Skeletal muscle satellite cell (primary cell): Measurements from ENCODE around the gene SH3PXD2A.
"Not testable (repeated sequence)": the region's sequence is repeated elsewhere in the genome, so short reads cannot be mapped to it uniquely, and the experiment has no call there.

ENCODE experiments used
- H3K27me3 ChIP-seq: 2 replicates; pipeline ENCODE4 v1.7.0; 2013; ENCODE audit warnings: low read length; ENCODE audit not compliant: control insufficient read depth, insufficient read depth
- H3K36me3 ChIP-seq: 2 replicates; pipeline ENCODE4 v1.7.0; 2013; ENCODE audit warnings: mild to moderate bottlenecking, control low read depth, low read length; ENCODE audit not compliant: insufficient read depth
- H3K4me1 ChIP-seq: 2 replicates; pipeline ENCODE4 v1.7.0; 2013; ENCODE audit warnings: low read length; ENCODE audit not compliant: control insufficient read depth, insufficient read depth
- H3K4me2 ChIP-seq: 2 replicates; pipeline ENCODE4 v1.7.0; 2013; ENCODE audit warnings: mild to moderate bottlenecking, low read length
- H3K4me3 ChIP-seq: 2 replicates; pipeline ENCODE4 v1.7.0; 2013; ENCODE audit warnings: low read length
- H3K9ac ChIP-seq: 2 replicates; pipeline ENCODE4 v1.7.0; 2013; ENCODE audit warnings: mild to moderate bottlenecking, low read depth, low read length, moderate library complexity
- H3K9me3 ChIP-seq: replicated peaks from 2 replicates; pipeline ENCODE4 v1.7.0; 2013; ENCODE audit warnings: mild to moderate bottlenecking, control low read depth, low read length

Gene SH3PXD2A

DNA sequence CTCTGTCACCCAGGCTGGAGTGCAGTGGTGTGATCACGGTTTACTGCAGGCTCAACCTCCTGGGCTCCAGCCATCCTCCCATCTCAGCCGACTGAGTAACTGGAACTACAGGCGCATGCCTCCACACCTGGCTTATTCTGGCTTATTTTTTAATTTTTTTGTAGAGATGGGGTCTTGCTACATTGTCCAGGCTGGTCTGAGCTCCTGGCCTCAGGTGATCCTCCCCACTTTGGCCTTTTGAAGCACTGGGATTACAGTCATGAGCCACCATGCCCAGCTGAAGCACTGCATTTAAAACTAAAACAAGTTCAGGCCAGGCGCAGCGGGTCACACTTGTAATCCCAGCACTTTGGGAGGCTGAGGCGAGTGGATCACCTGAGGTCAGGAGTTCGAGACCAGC, 8.0 kb downstream of the SH3PXD2A start:
- Histone ChIP-seq H3K36me3 (no peaks in the 10 kb centered on the region), H3K4me1 (peaks cover 72% of the 10 kb centered on the region), H3K9me3 (no peaks in the 10 kb centered on the region), H3K4me2 (no peak overlapping the region), H3K4me3 (no peak overlapping the region), H3K27me3 (no peaks in the 10 kb centered on the region), H3K9ac (no peak overlapping the region)

DNA sequence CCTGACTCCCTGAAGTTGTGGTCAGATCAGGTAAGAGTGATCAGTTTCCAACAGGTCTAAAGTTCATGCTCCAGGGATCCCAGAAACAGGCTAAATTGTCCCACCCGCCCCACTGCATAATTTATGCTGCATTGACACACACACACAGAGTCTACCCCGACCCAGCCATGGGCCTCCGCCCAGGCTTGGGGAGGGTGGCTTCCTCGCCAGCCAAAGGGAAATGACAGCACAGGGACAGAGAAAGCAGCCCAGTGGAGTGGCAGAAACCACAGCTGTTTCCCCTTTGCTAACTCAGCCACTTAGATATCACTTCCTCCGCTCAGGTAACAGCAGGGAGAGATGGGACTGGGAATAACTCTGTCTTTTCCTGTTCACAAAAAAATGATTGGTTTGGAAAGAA, 9.4 kb downstream of the SH3PXD2A start:
- no peak overlapping the region for H3K4me3 ChIP-seq
- H3K9ac ChIP-seq: no peak overlapping the region
- peaks cover 58% of the 10 kb centered on the region for H3K4me1 ChIP-seq
- no peak overlapping the region for H3K4me2 ChIP-seq
- H3K9me3 ChIP-seq: no peaks in the 10 kb centered on the region
- H3K27me3 ChIP-seq: no peaks in the 10 kb centered on the region
- no peaks in the 10 kb centered on the region for H3K36me3 ChIP-seq

DNA sequence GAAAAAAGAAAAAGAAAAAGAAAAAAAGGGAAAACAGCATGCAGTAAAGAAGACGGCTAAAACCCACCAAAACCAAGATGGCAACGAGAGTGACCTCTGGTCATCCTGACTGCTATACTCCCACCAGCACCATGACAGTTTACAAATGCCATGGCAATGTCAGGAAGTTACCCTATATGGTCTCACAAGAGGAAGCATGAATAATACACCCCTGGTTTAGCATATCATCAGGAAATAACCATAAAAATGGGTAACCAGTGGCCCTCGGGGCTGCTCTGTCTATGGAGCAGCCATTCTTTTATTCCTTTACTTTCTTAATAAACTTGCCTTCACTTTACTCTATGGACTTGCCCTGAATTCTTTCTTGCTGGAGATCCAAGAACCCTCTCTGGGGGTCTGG, 10.0 kb downstream of the SH3PXD2A start:
- H3K9me3 ChIP-seq, H3K9ac ChIP-seq, H3K36me3 ChIP-seq, H3K27me3 ChIP-seq, H3K4me2 ChIP-seq, H3K4me3 ChIP-seq: not testable (repeated sequence)
- peaks cover 57% of the 10 kb centered on the region for H3K4me1 ChIP-seq

DNA sequence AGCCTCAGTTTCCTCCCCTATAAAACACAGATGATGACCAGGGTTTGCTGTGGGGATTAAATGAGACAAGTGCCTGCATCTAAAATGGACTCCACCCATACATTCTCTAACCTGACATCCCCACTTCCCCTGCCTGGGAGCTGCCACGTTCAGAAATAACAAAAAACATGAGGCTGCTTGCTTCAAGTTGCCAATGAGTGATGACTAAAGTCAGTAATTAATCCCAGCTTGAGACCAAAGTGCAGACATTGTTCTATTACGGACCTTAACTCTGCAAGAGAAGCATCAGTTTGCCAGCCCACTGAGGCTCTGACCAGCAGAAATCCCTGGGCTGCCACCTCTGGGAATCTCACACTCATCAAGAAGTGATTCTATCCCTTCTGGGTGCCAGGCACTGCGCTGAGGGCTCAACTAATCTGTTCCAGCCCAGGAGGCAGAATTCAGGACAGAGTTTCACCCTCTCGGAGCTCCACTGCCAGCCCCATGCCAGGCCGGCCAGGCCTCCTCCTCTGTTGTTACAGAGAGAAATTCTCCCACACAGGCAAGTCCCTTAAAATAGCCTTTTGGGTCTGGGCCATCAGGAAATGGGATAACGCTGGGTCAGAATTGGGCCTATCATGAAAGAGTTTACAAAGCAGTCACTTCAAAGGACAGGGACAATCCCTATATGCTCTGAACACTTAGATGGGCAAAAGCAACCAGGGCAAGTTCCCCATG, 11.4 kb downstream of the SH3PXD2A start:
- Histone ChIP-seq H3K9me3 (no peaks in the 10 kb centered on the region), H3K4me1 (peaks cover 57% of the 10 kb centered on the region), H3K27me3 (no peaks in the 10 kb centered on the region), H3K36me3 (no peaks in the 10 kb centered on the region), H3K9ac (peak overlapping the region; percentile 30), H3K4me2 (peak overlapping the region; percentile 41), H3K4me3 (no peak overlapping the region)

DNA sequence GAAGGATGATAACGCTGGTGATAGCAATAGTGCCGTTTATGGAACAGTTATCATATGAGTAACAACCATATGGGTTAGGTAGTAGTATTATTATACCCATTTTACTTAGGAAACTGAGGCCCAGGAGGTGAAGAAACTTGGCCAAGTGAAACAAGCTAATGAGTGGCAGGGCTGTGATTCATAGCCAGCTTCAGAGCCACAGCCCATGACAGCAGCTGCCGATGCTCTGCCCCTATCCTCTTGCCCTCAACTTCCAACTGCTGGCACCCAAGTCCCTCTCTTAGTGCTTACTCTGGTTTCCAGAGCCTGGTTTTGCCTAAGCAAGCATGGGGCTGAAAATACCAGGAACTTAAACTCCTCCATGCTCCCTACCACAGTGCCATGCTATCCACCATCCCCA, 12.3 kb downstream of the SH3PXD2A start:
- Histone ChIP-seq H3K4me2 (no peak overlapping the region), H3K36me3 (no peaks in the 10 kb centered on the region), H3K9me3 (no peaks in the 10 kb centered on the region), H3K27me3 (no peaks in the 10 kb centered on the region), H3K4me3 (no peak overlapping the region), H3K9ac (no peak overlapping the region), H3K4me1 (peaks cover 57% of the 10 kb centered on the region)

DNA sequence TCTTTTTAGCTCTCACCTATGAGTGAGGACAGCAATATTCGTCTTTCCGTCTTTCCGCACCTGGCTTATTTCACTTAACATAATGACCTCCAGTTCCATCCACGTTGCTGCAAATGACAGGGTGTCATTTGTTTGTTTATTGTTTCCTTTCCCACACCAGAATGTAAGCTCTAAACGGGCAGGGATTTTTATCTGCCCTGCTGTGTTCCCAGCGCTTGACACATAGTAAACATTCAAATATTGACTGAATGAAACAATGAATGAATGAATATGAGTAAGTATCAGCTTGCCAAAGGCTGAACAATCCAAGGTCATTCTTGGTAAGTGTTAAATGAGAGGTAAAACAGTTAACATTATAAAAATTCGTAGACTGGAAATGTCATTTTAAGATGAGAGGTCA, 12.8 kb downstream of the SH3PXD2A start:
- no peak overlapping the region for H3K4me3 ChIP-seq
- H3K4me1 ChIP-seq: peaks cover 60% of the 10 kb centered on the region
- no peak overlapping the region for H3K4me2 ChIP-seq
- no peak overlapping the region for H3K9ac ChIP-seq
- no peaks in the 10 kb centered on the region for H3K9me3 ChIP-seq
- H3K27me3 ChIP-seq: no peaks in the 10 kb centered on the region
- H3K36me3 ChIP-seq: no peaks in the 10 kb centered on the region

DNA sequence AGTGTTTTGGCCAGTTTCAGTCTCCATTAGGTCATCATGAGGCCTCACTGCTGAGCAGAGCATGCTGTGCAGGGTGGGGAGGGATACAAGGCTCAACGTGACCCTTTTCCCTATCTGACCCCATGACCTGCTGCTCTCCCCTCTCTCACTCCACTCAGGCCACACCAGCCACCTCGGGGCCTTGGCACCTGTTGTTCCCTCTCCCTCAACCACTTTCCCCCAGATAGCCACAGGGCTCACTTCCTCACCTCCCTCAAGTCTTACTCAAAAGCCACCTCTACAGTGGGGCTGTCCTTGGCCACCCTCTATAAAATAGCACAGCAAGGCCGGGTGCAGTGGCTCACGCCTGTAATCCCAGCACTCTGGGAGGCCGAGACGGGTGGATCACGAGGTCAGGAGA, 13.9 kb downstream of the SH3PXD2A start:
- no peaks in the 10 kb centered on the region for H3K9me3 ChIP-seq
- no peaks in the 10 kb centered on the region for H3K36me3 ChIP-seq
- no peak overlapping the region for H3K4me2 ChIP-seq
- no peaks in the 10 kb centered on the region for H3K27me3 ChIP-seq
- H3K4me1 ChIP-seq: peaks cover 63% of the 10 kb centered on the region
- H3K9ac ChIP-seq: no peak overlapping the region
- no peak overlapping the region for H3K4me3 ChIP-seq

DNA sequence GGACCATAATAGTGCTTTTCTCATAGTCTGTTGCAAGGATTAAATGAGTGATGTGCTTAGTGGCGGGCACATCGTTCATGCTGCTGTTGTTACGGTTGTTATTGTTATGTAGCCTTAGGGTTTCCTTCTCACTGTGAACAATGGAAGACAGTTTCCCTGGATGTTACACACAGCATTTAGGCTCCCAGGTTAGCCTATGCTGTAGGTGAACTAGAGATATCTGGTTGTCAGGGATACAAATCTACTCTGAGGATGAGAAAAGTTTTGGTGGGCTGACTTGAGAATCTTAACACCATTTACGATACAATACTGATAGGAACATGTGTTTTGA, 14.7 kb downstream of the SH3PXD2A start:
- no peaks in the 10 kb centered on the region for H3K36me3 ChIP-seq

DNA sequence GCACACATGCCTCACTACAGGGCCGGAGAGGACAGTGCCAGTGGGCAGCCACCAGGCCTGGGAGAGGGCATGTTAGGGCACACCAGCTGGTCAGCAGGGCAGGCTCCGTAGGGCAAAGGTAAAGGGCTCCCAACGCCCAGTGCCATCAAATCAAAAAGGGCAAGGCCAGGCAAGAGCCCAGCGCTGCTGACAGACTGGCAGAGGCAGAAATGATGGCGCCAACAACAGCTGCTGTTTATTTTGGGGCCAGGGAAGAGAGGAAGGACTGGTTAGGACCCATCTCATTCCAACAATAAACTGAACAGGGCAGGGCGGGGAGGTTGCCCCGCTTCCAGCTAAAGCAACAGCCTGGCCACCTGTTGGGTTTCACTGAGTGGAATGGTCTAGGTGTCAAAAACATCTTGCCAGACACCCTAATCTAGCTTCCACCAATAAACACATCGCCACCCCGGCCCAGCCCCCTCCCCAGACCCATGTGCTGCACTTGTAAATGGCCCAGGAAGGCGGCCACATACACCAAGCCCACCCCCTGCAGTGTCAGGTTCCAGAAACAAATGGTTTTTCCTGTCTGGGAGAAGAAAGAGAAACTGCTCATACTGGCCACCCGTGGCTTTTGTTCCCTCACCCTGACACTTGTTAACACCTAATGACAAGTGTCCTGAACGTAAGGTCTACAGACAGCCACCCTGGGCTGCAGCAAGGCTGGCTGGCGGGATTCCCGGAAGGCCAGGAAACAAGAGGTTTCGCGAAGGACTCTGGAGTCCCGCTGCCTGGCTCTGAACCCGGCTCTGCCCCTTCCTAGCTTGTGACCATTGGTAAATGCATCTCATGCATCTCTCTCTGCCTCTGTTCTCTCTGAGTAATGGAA, 15.3 kb downstream of the SH3PXD2A start:
- Histone ChIP-seq H3K4me2 (peak overlapping the region; percentile 61), H3K9ac (peak overlapping the region; percentile 2), H3K4me1 (peaks cover 63% of the 10 kb centered on the region), H3K27me3 (no peaks in the 10 kb centered on the region), H3K36me3 (no peaks in the 10 kb centered on the region), H3K9me3 (no peaks in the 10 kb centered on the region), H3K4me3 (no peak overlapping the region)

More for the DNA sequence above, 14.7 kb downstream of the SH3PXD2A start:
- no peak overlapping the region for H3K9ac ChIP-seq
- H3K27me3 ChIP-seq: no peaks in the 10 kb centered on the region
- no peaks in the 10 kb centered on the region for H3K9me3 ChIP-seq
- peaks cover 59% of the 10 kb centered on the region for H3K4me1 ChIP-seq
- H3K4me3 ChIP-seq: no peak overlapping the region
- H3K4me2 ChIP-seq: peak overlapping the region; percentile 61

DNA sequence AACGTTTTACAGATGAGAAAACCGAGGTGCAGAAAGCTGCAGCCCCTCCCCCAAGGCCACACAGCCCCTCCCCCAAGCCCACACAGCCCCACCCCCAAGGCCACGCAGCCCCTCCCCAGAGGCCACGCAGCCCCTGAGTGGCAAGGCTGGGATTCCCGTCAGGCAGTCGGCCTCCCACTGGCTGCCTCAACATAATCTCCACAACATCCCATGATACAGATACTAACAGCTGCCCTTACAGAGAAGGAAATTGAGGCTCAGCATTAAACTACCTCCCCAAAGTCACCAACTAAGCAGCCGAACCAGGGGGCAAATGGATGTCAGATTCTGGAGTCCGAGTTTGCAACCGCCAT, 15.9 kb downstream of the SH3PXD2A start:
- Histone ChIP-seq H3K27me3 (no peaks in the 10 kb centered on the region), H3K4me1 (peaks cover 66% of the 10 kb centered on the region), H3K4me3 (no peak overlapping the region), H3K36me3 (no peaks in the 10 kb centered on the region), H3K4me2 (peak overlapping the region; percentile 61), H3K9me3 (no peaks in the 10 kb centered on the region), H3K9ac (peak overlapping the region; percentile 2)

DNA sequence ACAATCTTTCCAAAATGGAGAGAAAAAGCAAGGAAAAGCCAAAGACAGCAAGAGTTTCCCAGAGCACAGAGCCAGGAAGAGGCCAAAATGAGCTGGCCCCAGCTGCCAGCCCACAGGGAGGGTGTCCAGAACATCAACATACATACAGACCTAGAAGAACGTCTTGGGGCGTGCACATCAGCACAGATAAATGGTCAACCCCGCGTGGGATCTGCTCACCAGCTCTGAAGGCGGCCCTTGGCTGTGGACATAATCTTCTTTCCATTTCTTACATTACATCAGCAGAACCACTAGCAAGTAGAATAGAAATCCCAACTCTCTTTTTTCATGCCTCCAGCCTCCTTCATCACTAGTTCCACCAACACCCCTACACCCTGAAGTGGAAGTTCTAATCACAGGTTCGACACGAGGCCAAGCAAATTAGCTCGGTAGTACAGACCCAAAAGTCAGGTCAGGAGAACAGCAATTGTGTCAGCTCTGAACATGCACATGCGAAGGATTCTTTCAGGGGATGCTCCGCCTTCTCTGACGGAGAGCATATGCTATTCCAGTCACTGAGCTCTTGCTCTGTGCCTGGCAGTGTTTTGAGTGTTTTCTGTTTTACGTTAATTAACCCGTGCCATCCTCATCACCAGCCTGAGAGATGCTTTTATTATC, 16.4 kb downstream of the SH3PXD2A start:
- Histone ChIP-seq H3K4me3 (no peak overlapping the region), H3K36me3 (no peaks in the 10 kb centered on the region), H3K27me3 (no peaks in the 10 kb centered on the region), H3K4me1 (peaks cover 65% of the 10 kb centered on the region), H3K9ac (peak overlapping the region; percentile 27), H3K9me3 (no peaks in the 10 kb centered on the region), H3K4me2 (peak overlapping the region; percentile 7)
